ENCODE data around the gene RCN1.

- no peak for TF ChIP-seq CTCF (IDR thresholded peaks at IDR 0.05)
- no peak for TF ChIP-seq POLR2A (IDR thresholded peaks at IDR 0.05)
Measured at GRCh38 chr11:32121012-32121411, 30.1 kb downstream of the RCN1 start.

All from heart left ventricle (tissue), 13 donors.